Left lung (tissue), 10 donors: ENCODE data around the gene ESRRA. TPM values are rescaled to one million over a fixed set of nuclear protein-coding genes. Genes with fewer than 3 reads are reported as not detected.
A peak's percentile ranks its signal among the peaks of the same experiment; 100 is the strongest.

Experiments used
- ATAC-seq: fragments of 200-7000 bp; cut with Tn5 transposase; one replicate; pipeline ENCODE4 v1.9.1; 2020; ENCODE audit warnings: moderate library complexity
- DNase-seq, 4 donors: peaks; one replicate each; pipeline ENCODE4 v3.0.0-alpha.2; 2013 to 2020
- H3K27ac ChIP-seq, 2 donors: fragments of 200-600 bp; sonication (generic) in 1 of 2; one replicate each; pipeline versions ENCODE4 v1.5.0 to v1.8.0; 2020 to 2021
- H3K27me3 ChIP-seq, 2 donors: fragments of 200-600 bp; sonication (generic) in 1 of 2; one replicate each; pipeline versions ENCODE4 v1.5.0 to v1.8.0; 2020 to 2021
- H3K36me3 ChIP-seq, 2 donors: fragments of 200-600 bp; sonication (generic) in 1 of 2; one replicate each; pipeline versions ENCODE4 v1.5.0 to v1.8.0; 2020 to 2021
- H3K4me1 ChIP-seq, 2 donors: fragments of 200-600 bp; one replicate each; pipeline ENCODE4 v1.8.0; 2021
- H3K4me3 ChIP-seq, 2 donors: fragments of 200-600 bp; sonication (generic) in 1 of 2; one replicate each; pipeline versions ENCODE4 v1.5.0 to v1.8.0; 2020 to 2021; ENCODE audit warnings: mild to moderate bottlenecking in 1 of 2
- H3K9me3 ChIP-seq, 2 donors: fragments of 200-600 bp; sonication (generic) in 1 of 2; one replicate each; pipeline versions ENCODE4 v1.5.0 to v1.8.0; 2020 to 2021
- intact Hi-C, 2 donors: fragments of 100-400 bp; cut with DNase I; formaldehyde crosslinking; loops; one replicate each; pipeline versions ENCODE4 v1.11.2 to v1.14.2; 2022
- polyA plus RNA-seq, 6 donors: library from polyadenylated mRNA; unstranded; fragments of 120-200 nt; gene quantifications; one replicate each; pipeline ENCODE4 v1.2.1, GENCODE V29; 2013; ENCODE audit not compliant: insufficient read length in 6 of 6
- total RNA-seq, 2 donors: library from RNA; stranded (reverse); fragmentation: NEBNext Ultra II Directional; extraction: Animal tissue kit (Norgen Biotek cat#: 25700); gene quantifications; one replicate each; pipeline ENCODE4 v1.2.1, GENCODE V29; 2021
- TF ChIP-seq, protein P1 (sequence below), 2 donors: fragments of 200-600 bp; sonication (generic) in 1 of 2; IDR thresholded peaks; one replicate each; pipeline versions ENCODE4 v1.5.0 to v1.8.0; 2021; ENCODE audit warnings: antibody characterized with exemption in 2 of 2
- donor health status: DM: no; HTN: yes; CAD: no.
- donor health status: DM: no; HTN: no; CAD: no.

ESRRA gene
- total and polyA plus RNA-seq, 8 donors, result 10.2 to 60.1 (median 13.8) TPM

DNA sequence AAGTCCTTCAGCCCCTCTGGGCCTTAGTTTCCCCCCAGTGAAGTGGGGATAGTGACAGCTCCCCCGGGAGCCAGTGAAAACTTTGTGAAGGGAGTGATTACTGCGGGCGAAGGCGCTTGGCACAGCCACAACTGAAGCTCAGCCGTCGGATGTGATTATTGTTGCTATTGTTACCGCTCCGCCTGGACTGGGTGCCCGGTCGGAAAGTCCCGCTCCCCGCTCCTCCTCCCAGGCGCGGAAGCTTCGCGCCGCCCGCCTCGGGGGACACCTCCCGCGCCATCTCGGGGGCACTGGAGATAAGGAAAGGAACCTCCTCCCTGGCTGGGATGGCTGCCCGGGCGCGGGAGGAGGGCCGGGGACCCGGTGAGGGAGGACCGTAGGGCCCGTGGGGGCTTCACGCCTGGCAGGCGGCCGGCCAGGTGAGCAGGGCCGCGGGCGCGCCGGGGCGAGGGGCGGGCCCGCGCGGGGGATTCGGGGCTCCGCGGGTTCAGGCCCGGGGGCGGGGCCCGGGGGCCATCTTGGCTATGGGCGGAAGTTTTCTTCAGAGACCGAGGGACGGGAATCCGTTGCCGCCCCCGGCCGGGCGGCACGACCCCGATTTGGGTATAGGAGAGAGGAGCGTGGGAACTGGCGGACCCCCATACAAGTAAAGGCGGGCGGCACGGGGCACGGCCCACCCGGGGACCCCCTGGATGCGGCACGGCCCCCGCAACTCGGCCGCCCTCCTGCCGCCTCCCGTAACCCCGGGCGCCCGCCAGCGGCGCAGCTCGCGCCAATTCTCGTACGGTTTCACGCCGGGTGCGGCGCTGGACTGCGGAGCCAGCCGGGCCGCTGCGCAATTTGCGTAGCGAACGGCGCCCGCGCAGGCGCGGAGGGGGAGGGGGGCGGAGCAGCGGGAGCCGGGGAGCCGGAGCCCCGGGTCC lies 20.1 kb upstream of the ESRRA start, which contains the start of gene GPR137:
Gene GPR137, plus strand, starts transcription at position 887 of the 923 bp plus-strand sequence. CDS start 677 bp downstream, outside the sequence.
- peaks cover 18 to 29% of the 10 kb centered on the region in 2 donors for H3K4me1 ChIP-seq
- DNase-seq, result peak; percentile 88 to 97 (median 92)
- intact Hi-C loops, result no loop called here
- peaks cover 2 to 4% of the 10 kb centered on the region in 2 donors for H3K27me3 ChIP-seq
- peak; percentile 79 for ATAC-seq
- TF ChIP-seq, protein P1, sequence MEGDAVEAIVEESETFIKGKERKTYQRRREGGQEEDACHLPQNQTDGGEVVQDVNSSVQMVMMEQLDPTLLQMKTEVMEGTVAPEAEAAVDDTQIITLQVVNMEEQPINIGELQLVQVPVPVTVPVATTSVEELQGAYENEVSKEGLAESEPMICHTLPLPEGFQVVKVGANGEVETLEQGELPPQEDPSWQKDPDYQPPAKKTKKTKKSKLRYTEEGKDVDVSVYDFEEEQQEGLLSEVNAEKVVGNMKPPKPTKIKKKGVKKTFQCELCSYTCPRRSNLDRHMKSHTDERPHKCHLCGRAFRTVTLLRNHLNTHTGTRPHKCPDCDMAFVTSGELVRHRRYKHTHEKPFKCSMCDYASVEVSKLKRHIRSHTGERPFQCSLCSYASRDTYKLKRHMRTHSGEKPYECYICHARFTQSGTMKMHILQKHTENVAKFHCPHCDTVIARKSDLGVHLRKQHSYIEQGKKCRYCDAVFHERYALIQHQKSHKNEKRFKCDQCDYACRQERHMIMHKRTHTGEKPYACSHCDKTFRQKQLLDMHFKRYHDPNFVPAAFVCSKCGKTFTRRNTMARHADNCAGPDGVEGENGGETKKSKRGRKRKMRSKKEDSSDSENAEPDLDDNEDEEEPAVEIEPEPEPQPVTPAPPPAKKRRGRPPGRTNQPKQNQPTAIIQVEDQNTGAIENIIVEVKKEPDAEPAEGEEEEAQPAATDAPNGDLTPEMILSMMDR (IDR thresholded peaks at IDR 0.05), result no peak
- peak within 1 kb of the TSS; percentile 91 to 99 for H3K27ac ChIP-seq
- peaks cover 0 to 21% of the 10 kb centered on the region in 2 donors for H3K36me3 ChIP-seq
- no peaks in the 10 kb centered on the region for H3K9me3 ChIP-seq
- peak within 1 kb of the TSS; percentile 78 to 95 for H3K4me3 ChIP-seq

DNA sequence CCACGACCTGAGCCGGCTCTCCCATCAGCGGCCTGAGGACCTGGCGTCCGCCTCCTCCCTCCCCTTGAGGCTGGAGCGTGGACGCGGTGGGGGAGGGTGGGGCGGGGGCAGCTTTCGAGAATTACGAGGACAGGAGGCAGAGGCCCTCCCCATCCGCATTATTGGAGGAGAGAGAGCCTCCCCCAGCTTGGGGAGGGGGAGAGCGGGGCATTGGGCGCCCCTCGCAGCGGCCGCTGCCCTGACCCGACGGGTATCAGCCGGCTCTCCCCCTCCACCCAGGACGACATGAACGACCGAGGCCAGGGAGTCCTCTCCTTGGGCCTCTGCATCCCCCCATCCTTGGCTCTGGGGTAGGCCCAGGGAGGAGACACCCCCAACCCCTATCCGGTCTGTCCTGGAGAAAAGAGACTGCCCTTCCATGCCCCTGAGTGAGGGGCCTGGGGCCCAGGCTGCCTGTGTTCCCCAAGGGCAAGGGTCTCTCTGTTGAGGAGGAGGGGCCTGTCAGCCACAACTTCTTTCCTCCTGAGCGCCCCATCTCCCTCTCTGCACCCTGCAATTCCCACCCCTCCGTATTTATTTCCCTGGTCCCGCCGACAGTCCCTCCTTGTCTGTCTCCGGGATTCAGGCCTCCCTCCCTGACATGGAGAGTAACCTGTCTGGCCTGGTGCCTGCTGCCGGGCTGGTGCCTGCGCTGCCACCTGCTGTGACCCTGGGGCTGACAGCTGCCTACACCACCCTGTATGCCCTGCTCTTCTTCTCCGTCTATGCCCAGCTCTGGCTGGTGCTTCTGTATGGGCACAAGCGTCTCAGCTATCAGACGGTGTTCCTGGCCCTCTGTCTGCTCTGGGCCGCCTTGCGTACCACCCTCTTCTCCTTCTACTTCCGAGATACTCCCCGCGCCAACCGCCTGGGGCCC lies 19.2 kb upstream of the ESRRA start:
- ATAC-seq, result no peak

DNA sequence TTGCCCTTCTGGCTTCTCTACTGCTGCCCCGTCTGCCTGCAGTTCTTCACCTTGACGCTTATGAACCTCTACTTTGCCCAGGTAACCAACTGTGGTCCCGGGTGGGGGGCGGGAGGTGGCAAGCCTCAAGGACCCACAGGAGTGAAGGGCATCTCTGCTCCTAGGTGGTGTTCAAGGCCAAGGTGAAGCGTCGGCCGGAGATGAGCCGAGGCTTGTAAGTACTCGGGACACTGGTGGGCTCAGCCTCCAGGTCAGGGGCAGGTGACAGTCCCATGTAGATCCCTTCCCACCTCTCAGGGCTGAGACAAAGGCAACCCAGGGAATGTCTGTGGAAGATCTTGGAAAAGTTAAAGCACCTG lies 18.5 kb upstream of the ESRRA start:
- no peaks in the 10 kb centered on the region for H3K9me3 ChIP-seq
- H3K36me3 ChIP-seq, result peaks cover 0 to 15% of the 10 kb centered on the region in 2 donors
- peaks cover 18 to 39% of the 10 kb centered on the region in 2 donors for H3K4me1 ChIP-seq
- TF ChIP-seq, protein P1 (IDR thresholded peaks at IDR 0.05), result no peak
- peaks cover 18 to 19% of the 10 kb centered on the region in 2 donors for H3K27me3 ChIP-seq
- DNase-seq (no peak), ATAC-seq (no peak)
- intact Hi-C loops, result no loop called here
- no peak overlapping the region for H3K27ac ChIP-seq
- no peak overlapping the region for H3K4me3 ChIP-seq

More for the DNA sequence above, 19.2 kb upstream of the ESRRA start:
- intact Hi-C loops, result no loop called here
- peak overlapping the region; percentile 78 to 95 for H3K4me3 ChIP-seq
- H3K27me3 ChIP-seq, result peaks cover 12 to 13% of the 10 kb centered on the region in 2 donors
- peak overlapping the region; percentile 91 to 99 for H3K27ac ChIP-seq
- no peak for DNase-seq
- TF ChIP-seq, protein P1 (IDR thresholded peaks at IDR 0.05), result no peak
- H3K9me3 ChIP-seq, result no peaks in the 10 kb centered on the region
- peaks cover 18 to 33% of the 10 kb centered on the region in 2 donors for H3K4me1 ChIP-seq
- peaks cover 0 to 21% of the 10 kb centered on the region in 2 donors for H3K36me3 ChIP-seq

DNA sequence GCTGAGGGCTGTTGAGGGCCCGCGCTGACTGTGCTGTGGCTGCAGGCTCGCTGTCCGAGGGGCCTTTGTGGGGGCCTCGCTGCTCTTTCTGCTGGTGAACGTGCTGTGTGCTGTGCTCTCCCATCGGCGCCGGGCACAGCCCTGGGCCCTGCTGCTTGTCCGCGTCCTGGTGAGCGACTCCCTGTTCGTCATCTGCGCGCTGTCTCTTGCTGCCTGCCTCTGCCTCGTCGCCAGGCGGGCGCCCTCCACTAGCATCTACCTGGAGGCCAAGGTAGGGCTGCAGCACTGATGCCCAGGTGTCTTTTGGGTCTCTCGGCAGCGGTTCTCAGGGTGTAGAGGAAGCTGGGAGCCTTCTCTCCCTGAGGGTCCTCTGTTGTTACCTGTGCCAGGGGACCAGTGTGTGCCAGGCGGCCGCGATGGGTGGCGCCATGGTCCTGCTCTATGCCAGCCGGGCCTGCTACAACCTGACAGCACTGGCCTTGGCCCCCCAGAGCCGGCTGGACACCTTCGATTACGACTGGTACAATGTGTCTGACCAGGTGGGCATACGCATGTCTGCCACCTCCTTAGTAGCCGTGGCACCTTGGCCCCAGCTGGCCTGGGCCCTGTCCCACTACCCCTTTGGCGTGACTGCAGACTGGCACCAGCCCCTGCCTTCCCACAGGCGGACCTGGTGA lies 17.5 kb upstream of the ESRRA start:
- Histone ChIP-seq H3K4me3 (no peak overlapping the region), H3K27me3 (peaks cover 28 to 30% of the 10 kb centered on the region in 2 donors), H3K36me3 (peaks cover 0 to 7% of the 10 kb centered on the region in 2 donors), H3K4me1 (peaks cover 24 to 47% of the 10 kb centered on the region in 2 donors), H3K9me3 (no peaks in the 10 kb centered on the region), H3K27ac (no peak overlapping the region)
- intact Hi-C loops, result no loop called here
- ATAC-seq (no peak), DNase-seq (no peak)
- TF ChIP-seq, protein P1 (IDR thresholded peaks at IDR 0.05), result no peak
